ENCODE results near the gene KRTAP10-1.
"Not testable (repeated sequence)": the region's sequence is repeated elsewhere in the genome, so short reads cannot be mapped to it uniquely, and the experiment has no call there.

The KRTAP10-1 gene

DNA sequence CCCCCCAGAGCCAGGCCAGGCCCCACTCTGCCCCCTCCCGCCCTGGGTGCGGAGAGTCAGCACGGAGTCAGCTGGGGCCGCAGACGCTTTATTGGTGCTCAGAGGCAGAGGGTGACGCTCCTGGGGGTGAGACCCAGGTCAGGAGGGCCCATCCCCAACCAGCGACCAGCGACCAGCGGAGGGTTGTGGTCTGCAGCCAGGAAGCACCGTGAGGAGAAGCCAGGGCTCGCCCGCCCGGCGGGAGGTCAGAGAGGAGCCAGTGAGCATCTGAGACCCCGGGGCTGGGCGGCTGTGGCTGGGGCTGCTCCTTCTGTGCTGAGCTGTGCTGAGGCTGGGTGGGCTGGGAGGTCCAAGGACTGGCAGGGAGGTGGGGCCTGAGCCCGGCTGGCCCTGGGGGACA, 10.3 kb upstream of the KRTAP10-1 start:
- DNase-seq (ENCODE audit: low read depth in 4 of 4, low spot score in 1 of 4), result not testable (repeated sequence)

DNA sequence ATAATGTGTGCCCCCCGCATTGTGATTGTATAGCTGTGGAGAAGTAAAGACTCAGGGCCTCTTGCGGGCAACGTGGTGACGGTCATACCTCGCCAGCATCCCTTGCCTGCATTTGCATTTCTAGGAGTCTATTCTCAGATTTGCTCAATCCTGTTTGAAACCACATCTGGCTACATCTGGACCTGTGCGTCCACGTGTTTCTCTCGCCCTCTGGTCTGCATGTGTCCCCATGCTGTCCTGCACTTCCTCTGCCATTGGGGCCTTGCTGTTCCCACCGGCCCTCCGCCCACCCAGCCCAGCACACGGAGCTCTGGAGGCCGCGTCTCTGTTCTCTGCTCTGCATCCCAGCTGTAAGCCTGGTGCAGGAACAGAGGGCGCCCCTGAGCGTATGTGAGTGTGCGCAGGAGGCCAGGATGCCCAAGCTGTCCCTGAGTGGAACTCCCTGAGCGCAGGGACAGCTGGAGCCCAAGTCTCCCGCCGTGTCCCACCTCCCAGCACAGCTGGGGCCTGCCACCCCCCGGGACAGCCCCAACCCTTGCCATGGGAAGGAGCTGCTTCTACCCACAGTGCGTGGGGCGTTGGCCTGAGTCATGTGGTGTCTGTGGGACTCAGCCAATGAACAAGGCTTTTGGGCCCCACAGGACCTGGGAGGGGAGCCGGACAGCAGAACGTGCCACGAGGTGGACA, 9.7 kb upstream of the KRTAP10-1 start:
- DNase-seq (ENCODE audit: low read depth in 4 of 4, low spot score in 1 of 4), result no peak

GRCh38 chr21:44548922-44549321, 8.9 kb upstream of the KRTAP10-1 start:
- no peak for DNase-seq (ENCODE audit: low read depth in 4 of 4, low spot score in 1 of 4)

GRCh38 chr21:44548381-44548780, 8.4 kb upstream of the KRTAP10-1 start:
- DNase-seq (ENCODE audit: low read depth in 4 of 4, low spot score in 1 of 4), result no peak

DNA sequence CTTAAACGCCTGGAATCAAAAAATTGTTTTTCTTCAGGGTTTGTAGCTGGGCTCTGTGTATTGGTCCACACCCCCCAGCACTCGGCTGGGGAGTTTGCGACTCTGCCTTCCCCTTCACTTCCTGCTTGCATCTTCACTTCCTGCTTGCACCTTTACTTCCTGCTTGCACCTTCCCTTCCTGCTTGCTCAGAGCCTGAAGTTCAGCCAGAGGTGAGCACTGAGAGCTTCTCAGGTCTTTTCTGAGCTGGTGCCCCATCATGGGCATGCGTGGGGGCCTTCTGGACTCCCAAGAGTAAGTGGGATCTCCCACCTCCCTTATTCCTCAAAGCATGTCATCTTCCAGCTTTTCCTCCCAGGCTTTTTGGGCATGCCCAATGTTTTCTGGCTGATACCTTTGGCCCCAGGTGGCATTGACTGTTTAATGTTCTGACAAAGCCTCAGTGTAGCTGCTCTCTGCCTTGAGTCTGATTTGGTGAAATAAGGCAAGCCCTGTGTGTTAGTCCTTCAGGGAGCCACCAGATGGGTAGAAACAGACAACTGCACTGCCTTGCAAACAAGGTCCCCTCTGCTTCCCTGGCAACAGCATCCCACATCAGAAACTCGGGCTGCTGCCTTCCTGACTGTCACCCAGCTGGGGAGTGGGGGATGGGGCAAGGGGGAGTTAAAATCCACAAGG, 7.8 kb upstream of the KRTAP10-1 start:
- DNase-seq (ENCODE audit: low read depth in 4 of 4, low spot score in 1 of 4), result peak in 2 of 4 experiments; percentile 9 to 10

DNA sequence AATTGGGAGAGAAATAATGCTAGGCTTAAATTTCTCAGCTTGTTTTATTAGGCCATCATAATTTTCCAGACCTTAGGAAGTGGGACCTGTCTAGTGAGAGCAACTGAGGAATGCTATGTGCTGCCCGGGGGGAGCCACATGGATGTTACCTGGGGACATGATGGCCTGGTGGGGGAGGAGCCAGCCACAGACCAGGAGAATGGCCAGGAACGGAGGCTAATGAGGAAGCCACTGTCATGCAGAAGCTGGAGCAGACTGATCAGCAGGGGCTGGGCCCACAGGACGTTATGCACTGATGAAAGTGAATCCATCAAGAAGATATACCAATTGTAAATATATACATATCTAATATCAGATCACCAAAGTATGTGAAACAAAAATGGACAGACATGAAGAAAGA, 4.6 kb upstream of the KRTAP10-1 start:
- DNase-seq (ENCODE audit: low read depth in 4 of 4, low spot score in 1 of 4), result no peak

GRCh38 chr21:44542716-44543115, 2.7 kb upstream of the KRTAP10-1 start:
- no peak for DNase-seq (ENCODE audit: low read depth in 4 of 4, low spot score in 1 of 4)

GRCh38 chr21:44540741-44541288, 820 bp upstream of the KRTAP10-1 start:
- DNase-seq (ENCODE audit: low read depth in 4 of 4, low spot score in 1 of 4), result no peak

- no peak for DNase-seq (ENCODE audit: low read depth in 4 of 4, low spot score in 1 of 4)
Observed at GRCh38 chr21:44539046-44539445, 949 bp downstream of the KRTAP10-1 start.

DNA sequence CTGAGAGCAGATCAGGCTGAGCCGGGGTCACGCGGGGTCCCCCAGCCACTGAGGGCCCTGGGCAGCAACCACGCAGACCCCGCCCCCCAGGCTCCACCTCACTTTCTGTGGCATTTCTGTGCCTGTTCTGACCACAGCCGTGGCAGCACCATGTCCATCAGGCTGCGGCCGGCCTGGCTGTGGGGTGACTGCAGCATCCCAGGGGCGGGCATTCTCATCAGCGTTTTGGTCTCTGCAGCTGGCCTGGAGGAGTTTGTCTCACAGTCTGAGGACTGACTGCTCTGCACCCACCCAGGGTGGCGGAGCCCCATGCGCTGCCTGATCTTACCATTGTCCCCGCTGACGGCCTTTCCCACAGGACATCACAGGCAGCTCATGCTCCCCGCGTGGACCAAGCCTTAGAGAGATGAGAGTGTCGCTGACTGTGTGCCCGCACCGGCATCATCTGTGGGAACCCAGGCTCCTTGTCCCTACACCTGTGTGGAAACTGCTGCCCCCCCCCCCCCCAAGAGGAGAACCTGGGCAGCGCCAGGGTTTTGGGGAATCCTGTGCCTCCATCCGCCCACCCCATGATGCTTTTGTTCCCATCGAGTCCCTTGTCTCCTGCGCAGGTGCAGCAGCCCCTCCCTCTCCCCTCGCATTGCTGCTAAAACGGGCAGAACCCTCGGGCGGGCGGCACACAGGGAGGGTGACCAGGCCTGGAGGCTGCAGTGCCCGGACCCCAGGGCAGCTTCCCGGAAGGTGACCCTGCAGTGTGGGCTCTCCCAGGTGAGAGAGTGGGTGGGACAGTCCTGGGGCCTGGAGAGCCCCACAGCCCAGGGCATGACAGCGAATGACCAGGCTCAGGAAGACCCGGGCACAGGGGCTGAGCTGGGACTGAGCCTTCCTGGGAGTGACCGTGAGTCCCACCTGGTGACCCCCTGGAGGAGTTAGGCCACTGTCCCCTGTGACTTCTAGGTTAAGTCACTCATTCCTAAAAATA, 1.8 kb downstream of the KRTAP10-1 start:
- no peak for DNase-seq (ENCODE audit: low read depth in 4 of 4, low spot score in 1 of 4)

GRCh38 chr21:44535963-44536362, 4.0 kb downstream of the KRTAP10-1 start:
- no peak for DNase-seq (ENCODE audit: low read depth in 4 of 4, low spot score in 1 of 4)

DNA sequence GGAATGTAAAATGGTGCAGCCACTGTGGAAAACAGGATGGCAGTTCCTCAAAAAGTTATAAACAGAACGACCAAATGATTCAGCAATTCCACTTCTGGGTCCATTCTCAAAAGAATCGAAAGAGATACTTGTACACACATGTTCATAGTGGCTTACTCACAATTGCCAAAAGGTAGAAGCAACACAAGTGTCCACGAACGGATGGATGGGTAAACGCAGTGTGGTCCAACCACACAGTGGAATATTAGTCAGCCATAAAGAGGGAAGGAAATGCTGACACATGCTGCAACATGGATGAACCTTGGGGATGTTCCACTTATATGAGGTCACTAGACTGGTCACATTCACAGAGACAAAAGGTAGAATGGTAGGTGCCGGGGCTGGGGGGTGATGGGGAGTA, 5.3 kb downstream of the KRTAP10-1 start:
- no peak for DNase-seq (ENCODE audit: low read depth in 4 of 4, low spot score in 1 of 4)

GRCh38 chr21:44533891-44534627, 5.9 kb downstream of the KRTAP10-1 start:
- DNase-seq (ENCODE audit: low read depth in 4 of 4, low spot score in 1 of 4), result no peak

DNA sequence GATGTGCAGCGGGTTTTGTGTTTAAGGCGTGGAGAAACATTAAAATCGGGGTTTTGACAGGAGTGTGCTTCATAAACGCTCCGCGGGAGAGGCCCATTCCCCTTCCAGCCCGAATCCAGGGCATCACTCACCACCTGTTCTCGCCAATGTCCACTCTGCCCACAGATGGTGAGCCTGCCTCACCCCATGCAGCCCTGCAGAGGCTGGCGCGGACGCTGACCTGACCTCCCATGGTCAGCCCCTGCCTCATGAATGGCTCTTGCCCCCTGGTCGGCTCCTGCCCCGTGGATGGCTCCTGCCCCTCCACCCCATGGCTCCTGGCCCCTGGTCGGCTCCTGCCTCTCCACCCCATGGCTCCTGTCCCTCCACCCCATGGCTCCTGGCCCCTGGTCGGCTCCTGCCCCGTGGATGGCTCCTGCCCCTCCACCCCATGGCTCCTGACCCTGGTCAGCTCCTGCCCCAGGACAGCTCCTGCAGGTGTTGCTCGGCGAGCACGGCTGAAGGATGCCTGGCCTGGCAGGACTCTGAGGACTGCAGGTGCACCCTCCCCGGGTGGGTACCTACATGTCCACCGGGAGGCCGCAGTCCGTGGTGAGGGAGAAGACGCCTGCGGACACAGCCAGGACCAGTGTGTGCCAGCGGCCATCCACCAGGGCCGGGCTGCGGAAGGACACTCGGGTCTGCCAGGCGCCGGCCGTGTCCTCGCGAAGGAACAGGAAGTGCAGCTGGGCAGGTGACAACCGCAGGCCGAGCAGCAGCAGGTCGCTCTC, 6.7 kb downstream of the KRTAP10-1 start:
- no peak for DNase-seq (ENCODE audit: low read depth in 4 of 4, low spot score in 1 of 4)

DNA sequence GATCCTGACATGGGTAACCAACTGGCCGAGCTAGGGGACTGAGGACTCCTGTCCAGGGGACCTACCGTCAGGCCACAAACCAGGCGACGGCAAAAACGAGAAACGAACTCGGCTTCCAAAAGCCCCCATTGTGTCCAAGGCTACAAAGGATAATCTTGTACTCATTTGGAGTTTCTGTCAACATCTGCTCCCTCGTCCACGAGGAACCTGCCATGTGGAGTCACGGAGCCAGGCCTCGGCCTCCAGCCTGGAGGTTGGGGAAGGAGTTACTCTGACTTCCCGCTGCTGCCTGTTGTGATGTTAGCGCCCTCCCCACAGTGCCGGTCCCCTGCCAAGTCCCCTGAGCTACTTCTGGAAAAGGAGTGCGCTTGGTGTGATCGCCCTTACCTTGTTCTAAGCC, 7.3 kb downstream of the KRTAP10-1 start:
- DNase-seq (ENCODE audit: low read depth in 4 of 4, low spot score in 1 of 4), result no peak

DNA sequence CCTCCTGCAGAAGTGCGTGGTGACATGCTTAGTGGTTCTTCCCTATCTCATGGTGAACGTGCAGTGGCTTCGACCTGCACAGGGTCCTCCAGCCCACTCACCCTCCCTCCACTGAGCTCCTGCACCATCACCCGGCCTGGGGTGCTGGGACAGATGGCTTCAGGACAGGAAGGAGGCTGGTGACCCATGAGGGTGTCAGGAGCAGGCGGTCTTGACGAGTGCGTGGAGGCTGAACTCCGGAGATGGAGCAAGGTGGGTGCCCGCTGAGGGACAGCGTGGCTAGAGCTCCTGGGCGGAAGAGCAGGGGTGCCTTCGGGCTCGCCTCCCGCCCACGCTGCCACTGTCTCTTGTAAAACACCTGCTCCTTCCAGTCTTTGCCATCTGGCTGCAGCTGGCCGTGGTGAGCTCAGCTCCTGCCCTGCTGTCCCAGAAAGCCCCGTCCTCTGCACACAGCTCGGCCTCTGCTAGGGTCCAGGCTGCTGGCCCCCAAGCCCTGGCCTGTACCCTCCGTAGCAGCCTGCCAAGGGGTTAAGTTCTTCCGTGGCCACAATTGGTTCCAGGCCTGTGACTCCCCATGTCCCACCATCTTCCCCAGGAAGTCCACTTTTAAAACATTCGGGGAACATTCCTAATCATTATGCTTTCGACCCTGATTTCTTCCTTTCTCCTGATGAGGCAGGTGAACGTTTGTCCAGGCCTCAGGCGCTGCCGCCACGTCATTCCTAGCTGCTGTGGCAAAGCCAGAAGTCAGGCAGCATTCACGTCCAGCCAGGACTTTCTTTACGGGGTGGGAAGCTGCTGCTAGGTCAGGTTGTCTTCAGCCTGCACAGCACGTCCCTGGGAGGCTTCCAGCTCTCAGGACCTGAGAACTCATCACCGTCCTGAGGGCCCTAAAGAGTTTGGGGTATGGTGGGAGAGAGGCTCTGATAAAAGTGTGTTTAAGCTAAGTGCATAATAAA, 8.1 kb downstream of the KRTAP10-1 start:
- DNase-seq (ENCODE audit: low read depth in 4 of 4, low spot score in 1 of 4), result no peak

GRCh38 chr21:44530903-44531605, 8.9 kb downstream of the KRTAP10-1 start:
- DNase-seq (ENCODE audit: low read depth in 4 of 4, low spot score in 1 of 4), result no peak

DNA sequence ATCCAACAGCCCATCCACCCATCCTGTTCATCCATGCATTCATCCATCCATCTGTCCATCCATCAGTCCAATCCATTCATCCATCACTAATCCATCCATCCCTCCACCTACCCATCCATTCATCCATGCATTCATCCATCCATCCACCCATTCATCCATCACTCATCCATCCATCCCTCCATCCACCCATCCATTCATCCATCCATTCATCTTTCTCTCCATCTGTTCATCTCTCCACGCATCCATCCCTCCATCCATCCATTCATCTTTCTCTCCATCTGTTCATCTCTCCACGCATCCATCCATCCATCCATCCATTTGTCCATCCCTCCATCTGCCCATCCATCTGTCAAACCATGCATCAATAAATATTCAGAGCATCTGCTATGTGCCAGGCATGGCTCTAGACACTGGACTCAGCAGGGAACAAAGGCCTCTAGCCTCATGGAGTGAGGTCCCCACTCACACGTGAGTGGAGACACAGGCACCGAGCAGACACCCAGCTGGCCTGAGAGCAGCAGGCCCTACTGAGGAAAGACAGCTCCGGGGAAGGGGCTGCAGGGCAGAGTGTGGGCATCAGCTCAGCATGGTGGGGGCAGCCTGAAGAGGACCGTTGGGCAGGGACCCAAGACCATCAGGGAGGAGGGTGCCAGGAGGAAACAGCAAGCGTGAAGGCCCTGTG, 9.6 kb downstream of the KRTAP10-1 start:
- no peak for DNase-seq (ENCODE audit: low read depth in 4 of 4, low spot score in 1 of 4)
